ENCODE data around the gene RER1.

The RER1 gene

GRCh38 chr1:2392686-2393085 lies 1.0 kb downstream of the RER1 start:
- peaks cover 8% of the 10 kb centered on the region for H3K79me1 ChIP-seq (ENCODE audit: low read length)
- H3K4me1 ChIP-seq (ENCODE audit: control insufficient read depth in 1 of 2, insufficient read depth in 2 of 2, low read length in 2 of 2), result peaks cover 5 to 11% of the 10 kb centered on the region in 2 experiments
- WGBS (ENCODE audit: extremely low coverage, insufficient coverage, insufficient read length), result no CpG with 5 or more reads among the region's 16 CpGs
- no peak overlapping the region for H2BK120ac ChIP-seq (ENCODE audit: insufficient read depth, low read length, poor library complexity)
- no peaks in the 10 kb centered on the region for H3K9me3 ChIP-seq (ENCODE audit: insufficient read depth, low read depth, low read length)
- H3K9ac ChIP-seq (ENCODE audit: low read length), result peak overlapping the region; percentile 94
- H2AFZ ChIP-seq (ENCODE audit: insufficient read depth, low read length, poor library complexity), result no peak overlapping the region
- H4K8ac ChIP-seq (ENCODE audit: low read depth, low read length), result peak overlapping the region; percentile 22
- H3K27me3 ChIP-seq (ENCODE audit: insufficient read depth, low read length), result no peaks in the 10 kb centered on the region
- no peak overlapping the region for H2BK12ac ChIP-seq (ENCODE audit: low read length)
- H3K79me2 ChIP-seq (ENCODE audit: control insufficient read depth, insufficient read depth, low read length, poor library complexity), result peaks cover 17% of the 10 kb centered on the region
- no peak overlapping the region for H3K4me3 ChIP-seq (ENCODE audit: low read depth, low read length)
- no peak overlapping the region for H2BK5ac ChIP-seq (ENCODE audit: low read depth, low read length, poor library complexity)
- H3K36me3 ChIP-seq (ENCODE audit: control insufficient read depth in 1 of 2, insufficient read depth in 2 of 2, low read length in 2 of 2), result peaks cover 36 to 49% of the 10 kb centered on the region in 2 experiments
- peak overlapping the region; percentile 55 for H4K12ac ChIP-seq (ENCODE audit: low read depth, low read length)
- no peak overlapping the region for H3K27ac ChIP-seq (ENCODE audit: low read depth, low read length)
- H2AK5ac ChIP-seq (ENCODE audit: low read length), result no peak overlapping the region
- no peak overlapping the region for H4K91ac ChIP-seq (ENCODE audit: low read depth, low read length)
- no peak for DNase-seq
- H3K4ac ChIP-seq (ENCODE audit: low read depth, low read length), result peak overlapping the region; percentile 90
- peak overlapping the region; percentile 74 for H3K4me2 ChIP-seq (ENCODE audit: low read length)
- H3K18ac ChIP-seq (ENCODE audit: low read length), result peak overlapping the region; percentile 4
- H3K14ac ChIP-seq (ENCODE audit: low read length), result no peak overlapping the region
- no peak overlapping the region for H3K23ac ChIP-seq (ENCODE audit: low read length)

GRCh38 chr1:2393471-2393877 lies 1.8 kb downstream of the RER1 start:
- no peak overlapping the region for H2AFZ ChIP-seq (ENCODE audit: insufficient read depth, low read length, poor library complexity)
- no peak overlapping the region for H4K91ac ChIP-seq (ENCODE audit: low read depth, low read length)
- H2BK5ac ChIP-seq (ENCODE audit: low read depth, low read length, poor library complexity), result no peak overlapping the region
- no peak overlapping the region for H4K8ac ChIP-seq (ENCODE audit: low read depth, low read length)
- no peak overlapping the region for H2AK5ac ChIP-seq (ENCODE audit: low read length)
- no peaks in the 10 kb centered on the region for H3K27me3 ChIP-seq (ENCODE audit: insufficient read depth, low read length)
- H3K18ac ChIP-seq (ENCODE audit: low read length), result no peak overlapping the region
- WGBS (ENCODE audit: extremely low coverage, insufficient coverage, insufficient read length), result no CpG with 5 or more reads among the region's 9 CpGs
- no peak overlapping the region for H3K4me2 ChIP-seq (ENCODE audit: low read length)
- H3K9ac ChIP-seq (ENCODE audit: low read length), result peak overlapping the region; percentile 31
- H3K4ac ChIP-seq (ENCODE audit: low read depth, low read length), result peak overlapping the region; percentile 13
- H3K9me3 ChIP-seq (ENCODE audit: insufficient read depth, low read depth, low read length), result no peaks in the 10 kb centered on the region
- H3K14ac ChIP-seq (ENCODE audit: low read length), result no peak overlapping the region
- H3K36me3 ChIP-seq (ENCODE audit: control insufficient read depth in 1 of 2, insufficient read depth in 2 of 2, low read length in 2 of 2), result peaks cover 40 to 49% of the 10 kb centered on the region in 2 experiments
- H2BK120ac ChIP-seq (ENCODE audit: insufficient read depth, low read length, poor library complexity), result no peak overlapping the region
- H3K79me2 ChIP-seq (ENCODE audit: control insufficient read depth, insufficient read depth, low read length, poor library complexity), result peaks cover 17% of the 10 kb centered on the region
- DNase-seq, result peak in 1 of 2 donors; percentile 20
- no peak overlapping the region for H3K23ac ChIP-seq (ENCODE audit: low read length)
- H2BK12ac ChIP-seq (ENCODE audit: low read length), result no peak overlapping the region
- peaks cover 5 to 11% of the 10 kb centered on the region in 2 experiments for H3K4me1 ChIP-seq (ENCODE audit: control insufficient read depth in 1 of 2, insufficient read depth in 2 of 2, low read length in 2 of 2)
- H3K4me3 ChIP-seq (ENCODE audit: low read depth, low read length), result no peak overlapping the region
- peaks cover 8% of the 10 kb centered on the region for H3K79me1 ChIP-seq (ENCODE audit: low read length)
- H3K27ac ChIP-seq (ENCODE audit: low read depth, low read length), result no peak overlapping the region
- H4K12ac ChIP-seq (ENCODE audit: low read depth, low read length), result no peak overlapping the region

GRCh38 chr1:2394220-2394619 lies 2.6 kb downstream of the RER1 start:
- H3K23ac ChIP-seq (ENCODE audit: low read length), result no peak overlapping the region
- no peak overlapping the region for H3K27ac ChIP-seq (ENCODE audit: low read depth, low read length)
- H3K14ac ChIP-seq (ENCODE audit: low read length), result no peak overlapping the region
- no peak overlapping the region for H2BK120ac ChIP-seq (ENCODE audit: insufficient read depth, low read length, poor library complexity)
- H4K91ac ChIP-seq (ENCODE audit: low read depth, low read length), result no peak overlapping the region
- no peak overlapping the region for H2BK5ac ChIP-seq (ENCODE audit: low read depth, low read length, poor library complexity)
- no peak overlapping the region for H3K9ac ChIP-seq (ENCODE audit: low read length)
- no peaks in the 10 kb centered on the region for H3K9me3 ChIP-seq (ENCODE audit: insufficient read depth, low read depth, low read length)
- H3K4me3 ChIP-seq (ENCODE audit: low read depth, low read length), result no peak overlapping the region
- H3K79me1 ChIP-seq (ENCODE audit: low read length), result peaks cover 8% of the 10 kb centered on the region
- H4K8ac ChIP-seq (ENCODE audit: low read depth, low read length), result no peak overlapping the region
- no peak overlapping the region for H2AK5ac ChIP-seq (ENCODE audit: low read length)
- no peak for DNase-seq
- peaks cover 5 to 11% of the 10 kb centered on the region in 2 experiments for H3K4me1 ChIP-seq (ENCODE audit: control insufficient read depth in 1 of 2, insufficient read depth in 2 of 2, low read length in 2 of 2)
- no CpG with 5 or more reads among the region's 7 CpGs for WGBS (ENCODE audit: extremely low coverage, insufficient coverage, insufficient read length)
- H3K4ac ChIP-seq (ENCODE audit: low read depth, low read length), result no peak overlapping the region
- H3K18ac ChIP-seq (ENCODE audit: low read length), result no peak overlapping the region
- H2AFZ ChIP-seq (ENCODE audit: insufficient read depth, low read length, poor library complexity), result no peak overlapping the region
- H3K36me3 ChIP-seq (ENCODE audit: control insufficient read depth in 1 of 2, insufficient read depth in 2 of 2, low read length in 2 of 2), result peaks cover 44 to 55% of the 10 kb centered on the region in 2 experiments
- H2BK12ac ChIP-seq (ENCODE audit: low read length), result no peak overlapping the region
- H3K4me2 ChIP-seq (ENCODE audit: low read length), result no peak overlapping the region
- H3K79me2 ChIP-seq (ENCODE audit: control insufficient read depth, insufficient read depth, low read length, poor library complexity), result peaks cover 17% of the 10 kb centered on the region
- no peaks in the 10 kb centered on the region for H3K27me3 ChIP-seq (ENCODE audit: insufficient read depth, low read length)
- H4K12ac ChIP-seq (ENCODE audit: low read depth, low read length), result no peak overlapping the region

GRCh38 chr1:2394761-2395160 lies 3.1 kb downstream of the RER1 start:
- no CpG with 5 or more reads among the region's 11 CpGs for WGBS (ENCODE audit: extremely low coverage, insufficient coverage, insufficient read length)
- no peak overlapping the region for H3K27ac ChIP-seq (ENCODE audit: low read depth, low read length)

More at GRCh38 chr1:2394761-2395160, 3.1 kb downstream of the RER1 start:
- no peak overlapping the region for H4K91ac ChIP-seq (ENCODE audit: low read depth, low read length)
- H3K27me3 ChIP-seq (ENCODE audit: insufficient read depth, low read length), result no peaks in the 10 kb centered on the region
- peaks cover 5 to 11% of the 10 kb centered on the region in 2 experiments for H3K4me1 ChIP-seq (ENCODE audit: control insufficient read depth in 1 of 2, insufficient read depth in 2 of 2, low read length in 2 of 2)
- no peak overlapping the region for H3K4ac ChIP-seq (ENCODE audit: low read depth, low read length)
- H3K23ac ChIP-seq (ENCODE audit: low read length), result no peak overlapping the region
- no peak for DNase-seq
- H3K9ac ChIP-seq (ENCODE audit: low read length), result no peak overlapping the region
- no peak overlapping the region for H2BK5ac ChIP-seq (ENCODE audit: low read depth, low read length, poor library complexity)
- no peak overlapping the region for H2BK12ac ChIP-seq (ENCODE audit: low read length)
- peaks cover 17% of the 10 kb centered on the region for H3K79me2 ChIP-seq (ENCODE audit: control insufficient read depth, insufficient read depth, low read length, poor library complexity)
- H3K79me1 ChIP-seq (ENCODE audit: low read length), result peaks cover 8% of the 10 kb centered on the region
- no peak overlapping the region for H3K4me2 ChIP-seq (ENCODE audit: low read length)
- H2AFZ ChIP-seq (ENCODE audit: insufficient read depth, low read length, poor library complexity), result no peak overlapping the region
- H3K36me3 ChIP-seq (ENCODE audit: control insufficient read depth in 1 of 2, insufficient read depth in 2 of 2, low read length in 2 of 2), result peaks cover 49 to 60% of the 10 kb centered on the region in 2 experiments
- no peak overlapping the region for H3K4me3 ChIP-seq (ENCODE audit: low read depth, low read length)
- no peak overlapping the region for H3K14ac ChIP-seq (ENCODE audit: low read length)
- H3K9me3 ChIP-seq (ENCODE audit: insufficient read depth, low read depth, low read length), result no peaks in the 10 kb centered on the region
- no peak overlapping the region for H4K8ac ChIP-seq (ENCODE audit: low read depth, low read length)
- no peak overlapping the region for H4K12ac ChIP-seq (ENCODE audit: low read depth, low read length)
- H2AK5ac ChIP-seq (ENCODE audit: low read length), result no peak overlapping the region
- no peak overlapping the region for H2BK120ac ChIP-seq (ENCODE audit: insufficient read depth, low read length, poor library complexity)
- H3K18ac ChIP-seq (ENCODE audit: low read length), result no peak overlapping the region
